Stimulated activated CD8-positive, alpha-beta memory T cell treated with anti-CD3 and anti-CD28 coated beads, Interleukin-2, amount 100 ng/mL, for 48 hours (primary cell): ENCODE results near the gene CDT1.

Experiments used
- DNase-seq, 2 donors: peaks; one replicate each; pipeline ENCODE4 v3.0.0-alpha.2; 2020; ENCODE audit warnings: low read depth in 2 of 2

The CDT1 gene

DNA sequence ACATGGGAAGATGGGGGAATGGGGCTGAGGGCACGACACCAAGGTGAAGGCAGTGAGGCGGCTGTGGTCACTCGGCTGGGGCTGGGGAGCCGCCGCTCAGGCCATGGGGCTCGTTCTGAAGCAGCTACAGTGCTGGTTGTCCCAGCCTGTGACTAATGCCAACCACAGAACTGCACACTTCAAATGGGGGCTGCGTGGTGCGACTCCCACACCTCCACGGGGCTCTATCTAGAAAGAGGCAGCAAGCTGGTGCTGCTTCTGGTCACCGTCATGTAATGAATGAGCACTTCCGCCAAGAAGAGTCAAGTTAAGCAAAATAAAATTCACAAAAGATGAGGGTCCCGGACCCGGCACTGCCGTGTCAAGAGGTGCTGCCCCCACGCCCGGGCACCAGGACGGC, 33.2 kb downstream of the CDT1 start:
- DNase-seq = no peak

DNA sequence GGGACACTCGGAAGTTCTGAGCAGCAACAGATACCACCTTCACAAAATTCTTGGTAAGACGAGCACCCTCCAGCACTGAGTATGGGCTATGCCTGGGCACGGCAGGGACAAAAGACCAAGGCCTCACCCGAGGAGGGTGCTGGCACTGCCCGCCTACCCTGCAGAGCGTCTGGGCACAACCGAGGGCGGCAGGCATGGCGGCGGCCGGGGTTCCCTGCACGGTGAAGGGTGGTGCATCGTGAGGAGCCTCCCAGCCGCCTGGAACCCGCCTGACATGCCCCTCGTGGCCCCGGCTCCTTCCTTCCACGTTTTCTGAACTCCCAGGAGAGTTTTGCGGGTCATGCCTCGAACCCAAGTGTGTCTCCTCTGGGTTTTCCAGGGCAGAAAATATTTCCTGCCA, 34.2 kb downstream of the CDT1 start:
- DNase-seq = no peak

DNA sequence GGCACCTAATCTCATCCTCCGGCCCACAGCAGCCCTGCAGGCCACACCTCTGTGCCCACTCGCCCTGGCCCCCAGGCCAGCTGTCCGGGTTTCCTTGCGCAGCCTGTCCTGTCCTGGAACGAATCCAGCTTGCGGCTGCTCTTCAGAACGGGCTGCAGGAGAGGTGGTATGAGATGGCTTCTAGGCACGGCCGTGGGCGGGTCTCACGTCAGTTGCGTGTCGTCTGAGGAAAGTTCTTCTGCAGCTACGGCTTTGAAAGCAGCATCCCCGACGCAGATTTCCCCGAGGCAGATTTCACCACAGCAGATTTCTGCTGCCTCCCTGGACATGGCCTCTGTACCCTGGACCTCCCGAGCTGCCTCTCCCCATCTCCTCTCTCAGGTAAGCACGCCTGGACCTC, 35.0 kb downstream of the CDT1 start:
- no peak for DNase-seq

DNA sequence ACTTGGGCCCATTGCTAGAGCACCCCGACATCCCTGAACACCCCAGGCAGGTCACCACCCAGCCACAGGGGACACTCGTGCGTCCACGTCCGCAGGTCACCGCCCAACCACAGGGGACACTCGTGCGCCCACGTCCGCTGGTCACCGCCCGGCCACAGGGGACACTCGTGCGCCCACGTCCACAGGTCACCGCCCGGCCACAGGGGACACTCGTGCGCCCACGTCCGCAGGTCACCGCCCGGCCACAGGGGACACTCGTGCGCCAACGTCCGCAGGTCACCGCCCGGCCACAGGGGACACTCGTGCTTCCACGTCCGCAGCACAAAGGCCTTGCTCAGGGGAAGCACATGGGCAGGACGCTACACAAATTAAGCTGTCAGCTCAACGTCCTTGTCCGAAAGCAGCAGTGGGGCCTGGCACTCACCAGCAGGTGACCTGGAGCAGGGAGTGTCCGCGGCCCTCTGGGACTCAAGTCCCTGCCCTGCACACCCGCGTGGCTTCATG, 35.5 kb downstream of the CDT1 start:
- DNase-seq = no peak

DNA sequence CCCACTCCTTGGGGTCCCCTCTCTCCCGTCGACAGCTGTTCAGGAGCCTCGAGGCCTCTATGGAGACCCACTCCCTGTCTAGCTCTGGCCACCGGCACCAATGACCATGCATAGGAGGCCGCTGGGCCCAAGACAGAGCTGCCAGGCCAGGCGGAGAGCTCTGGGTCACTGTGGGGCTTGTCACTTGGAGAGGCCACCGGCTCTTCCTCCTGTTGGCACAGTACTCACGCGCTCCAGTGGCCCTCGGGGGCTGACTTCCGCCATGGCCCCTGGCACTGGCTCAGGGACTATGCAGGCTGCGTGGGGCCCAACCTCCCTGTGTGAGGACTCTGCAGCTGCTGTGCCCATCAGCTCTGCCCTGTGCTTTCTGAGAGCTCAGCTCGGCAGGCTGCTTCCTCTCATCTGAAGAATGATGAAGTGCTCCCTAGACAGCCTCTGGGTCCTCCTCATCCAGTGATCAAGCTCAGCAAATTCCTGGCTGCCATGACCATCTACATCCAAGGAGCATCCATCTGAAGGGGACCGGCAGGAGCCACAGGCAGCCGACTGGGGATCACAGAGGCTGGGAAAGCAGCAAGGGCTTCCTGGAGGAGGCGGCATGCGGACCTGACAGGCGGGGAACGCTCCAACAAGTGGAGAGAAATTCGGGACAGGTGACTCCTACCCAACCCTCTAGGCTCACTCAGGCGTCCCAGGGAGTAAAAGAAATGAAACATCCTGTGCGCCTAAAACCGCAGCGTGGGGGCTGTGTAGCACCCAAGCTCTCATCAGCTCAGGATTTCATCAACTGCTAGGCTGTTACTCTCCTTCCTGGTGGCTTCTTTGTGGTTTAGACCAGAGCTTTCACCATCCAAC, 36.4 kb downstream of the CDT1 start:
- DNase-seq = no peak

DNA sequence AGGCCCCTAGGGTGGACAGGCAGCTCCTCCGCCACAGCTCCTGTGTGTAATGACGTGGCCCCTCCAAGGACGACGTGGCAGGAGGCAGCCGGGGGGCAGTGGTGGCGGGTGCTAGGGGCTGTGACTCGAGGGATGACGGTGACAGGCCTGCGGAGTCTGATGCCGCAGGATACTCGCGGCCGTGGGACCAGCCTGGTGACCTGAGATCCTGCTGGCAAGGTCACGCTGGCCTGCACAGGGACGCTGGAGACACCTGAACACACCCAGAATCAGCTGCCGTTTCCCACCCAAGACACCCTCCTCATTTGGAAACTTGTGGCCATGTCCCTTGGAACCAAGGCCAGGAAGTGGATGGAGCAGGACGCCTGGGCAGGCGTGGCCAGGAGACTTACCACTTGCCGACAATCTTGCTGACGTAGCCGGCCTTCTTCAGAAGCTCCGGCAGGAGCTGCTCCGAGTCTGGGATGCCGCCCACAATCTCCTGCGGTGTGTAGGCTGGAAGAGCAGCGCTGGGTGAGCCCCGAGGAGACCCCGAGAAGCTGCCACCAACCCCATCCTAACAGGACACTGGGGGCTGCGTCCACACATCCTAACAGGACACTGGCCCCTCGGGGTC, 37.1 kb downstream of the CDT1 start:
- no peak for DNase-seq

DNA sequence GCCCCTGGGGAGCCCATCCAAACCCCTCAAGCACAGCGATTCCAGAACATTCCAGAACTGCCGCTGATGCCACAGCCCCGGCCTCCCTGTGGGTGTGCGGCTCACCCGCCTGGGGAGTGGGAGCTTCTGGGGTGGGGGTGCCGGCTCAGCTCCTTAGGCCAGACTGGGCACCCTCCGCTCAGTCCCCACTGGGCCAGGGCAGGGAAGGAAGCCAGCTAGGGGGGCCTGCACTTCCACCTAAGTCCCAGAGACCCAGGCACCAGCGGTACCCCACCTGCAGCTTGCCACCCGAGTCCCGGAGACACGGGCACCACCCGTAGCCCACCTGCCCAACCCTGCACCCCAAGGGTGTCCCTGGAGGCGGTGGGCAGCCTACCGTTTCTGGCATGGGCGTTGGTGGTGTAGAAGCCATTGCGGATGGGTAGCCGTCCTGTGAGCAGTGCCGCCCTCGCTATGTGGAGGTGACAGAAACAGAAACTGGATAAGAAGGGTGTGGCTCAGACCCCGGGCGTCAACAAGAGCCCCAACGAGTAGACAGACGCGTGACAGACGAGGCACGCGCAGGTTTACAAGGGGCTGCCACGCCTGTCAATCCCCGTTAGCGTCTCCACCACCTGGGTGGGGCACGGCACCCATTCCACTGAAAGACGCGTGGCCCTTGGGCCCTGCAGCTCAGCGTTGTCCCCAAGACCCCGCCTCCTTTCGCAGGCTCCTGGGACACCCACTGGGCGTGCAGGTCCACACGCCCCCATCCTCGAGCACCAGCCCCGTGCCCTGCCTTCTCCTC, 38.1 kb downstream of the CDT1 start:
- no peak for DNase-seq

DNA sequence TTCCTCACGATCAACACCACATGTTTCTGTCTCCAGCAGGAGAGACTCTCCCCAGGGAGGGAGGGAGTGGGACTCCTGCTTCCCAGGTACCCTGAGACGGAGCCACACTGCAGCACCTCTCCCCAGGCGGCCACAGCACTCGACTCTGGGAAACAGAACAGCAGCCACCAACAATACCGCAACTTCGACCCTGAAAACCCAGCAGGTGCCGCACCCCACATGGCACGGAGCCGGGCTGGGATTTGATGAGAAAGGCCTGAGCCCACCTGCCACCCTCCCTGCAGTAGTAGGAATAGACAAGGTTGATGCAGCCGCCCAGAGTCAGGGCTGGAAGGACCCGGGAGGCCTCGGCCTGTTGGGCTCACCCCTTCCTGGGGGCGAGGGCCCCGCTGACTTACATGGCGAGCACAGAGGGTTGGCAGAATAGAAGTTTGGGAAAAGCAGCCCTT, 38.7 kb downstream of the CDT1 start:
- no peak for DNase-seq

DNA sequence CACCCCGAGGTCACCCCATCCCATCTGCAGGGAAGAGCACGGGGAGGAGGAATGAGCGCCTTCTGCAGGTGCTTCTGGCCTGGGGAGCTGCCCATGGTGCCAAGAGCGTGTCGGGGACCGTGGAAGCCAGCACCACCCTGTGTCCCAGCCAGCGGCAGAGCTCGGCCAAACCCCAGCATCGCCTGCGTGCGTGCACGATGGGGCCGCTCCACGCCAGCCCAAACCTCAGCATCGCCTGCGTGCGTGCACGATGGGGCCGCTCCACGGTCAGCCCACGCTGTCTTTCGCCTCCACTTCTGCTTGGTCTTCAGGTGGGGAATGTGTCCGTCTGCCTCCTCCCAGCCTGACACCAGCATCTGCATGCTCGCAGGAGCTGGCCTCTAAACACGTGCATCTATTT, 39.2 kb downstream of the CDT1 start:
- DNase-seq = no peak

DNA sequence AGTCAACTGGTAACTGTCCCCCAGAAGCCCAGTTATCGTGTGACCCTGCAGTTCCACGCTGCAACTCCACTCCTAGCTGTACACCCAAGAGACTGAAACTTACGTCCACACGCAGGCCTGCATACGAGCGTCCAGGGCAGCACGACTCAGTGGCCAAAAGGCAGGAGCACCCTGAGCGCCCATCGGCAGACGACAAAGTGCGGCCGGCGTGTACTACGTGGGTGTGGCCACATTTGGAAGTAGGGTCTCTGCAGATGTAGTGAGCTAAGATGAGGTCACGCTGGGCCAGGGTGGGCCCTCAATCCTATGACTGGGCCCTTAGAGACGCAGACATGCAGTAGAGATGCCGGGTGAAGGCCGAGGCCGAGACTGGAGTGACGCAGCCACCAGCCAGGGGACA, 39.7 kb downstream of the CDT1 start:
- DNase-seq = no peak

DNA sequence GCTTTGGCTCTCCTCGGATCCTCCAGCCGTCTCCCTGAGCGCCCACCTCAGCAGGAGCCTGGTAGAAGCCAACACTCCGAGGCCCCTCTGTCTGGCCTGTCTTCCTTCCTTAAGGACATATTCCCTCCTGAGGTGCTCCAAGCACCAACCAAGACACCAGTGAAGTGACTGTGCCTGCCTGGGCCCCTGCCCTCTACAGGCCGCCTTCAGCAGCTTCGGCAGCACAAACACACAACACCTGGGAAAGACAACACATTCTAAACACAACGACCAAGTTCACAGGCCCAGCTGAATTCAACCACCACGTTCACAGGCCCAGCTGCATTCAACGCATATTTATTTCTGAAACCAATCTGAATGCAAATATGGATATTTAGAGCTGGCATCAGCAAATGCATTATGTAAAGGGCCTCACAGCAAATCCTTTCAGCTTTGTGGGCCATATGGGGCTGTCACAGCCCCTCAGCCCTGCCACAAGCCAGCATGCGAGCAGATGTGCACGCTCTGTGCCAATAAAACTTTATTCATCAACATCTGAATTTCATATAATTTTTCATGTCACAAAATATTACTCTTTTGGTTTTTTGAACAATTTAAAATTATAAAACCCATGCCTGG, 40.9 kb downstream of the CDT1 start:
- no peak for DNase-seq

DNA sequence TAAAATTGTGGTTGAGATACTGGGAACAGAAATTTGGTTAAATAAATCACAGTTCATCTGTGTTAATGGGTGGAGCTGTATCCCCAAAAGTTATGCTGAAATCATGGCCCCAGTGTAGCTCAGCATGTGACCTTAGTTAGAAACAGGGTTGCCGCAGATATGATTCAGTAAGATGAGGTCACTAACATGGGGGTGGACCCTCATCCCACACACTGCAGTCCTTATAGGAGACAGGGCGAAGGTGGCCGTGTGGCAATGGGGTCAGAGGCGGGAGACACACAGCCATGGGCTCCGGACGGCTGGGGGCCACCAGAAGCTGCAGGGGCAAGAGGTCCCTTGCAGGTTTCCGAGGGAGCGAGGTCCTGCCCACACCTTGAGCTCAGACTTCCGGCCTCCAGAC, 42.5 kb downstream of the CDT1 start:
- no peak for DNase-seq

DNA sequence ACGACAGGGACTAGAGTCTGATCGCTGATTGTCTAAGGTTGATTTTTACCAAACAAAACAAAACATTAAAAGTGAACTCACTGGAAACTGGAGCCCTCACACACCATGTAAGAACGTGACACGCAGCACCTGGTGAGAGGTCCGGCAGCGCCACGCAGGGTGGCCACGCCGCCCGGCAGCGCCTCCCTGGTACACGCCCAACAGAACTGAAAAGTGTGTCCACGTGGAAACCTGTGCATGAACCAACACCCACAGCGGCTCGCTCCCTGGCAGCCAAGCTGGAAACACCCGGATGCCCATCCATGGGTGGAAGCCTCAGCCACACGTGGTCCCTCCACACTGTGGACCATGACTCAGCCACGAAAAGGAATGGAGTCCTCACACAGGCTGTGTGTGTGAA, 44.1 kb downstream of the CDT1 start:
- no peak for DNase-seq

DNA sequence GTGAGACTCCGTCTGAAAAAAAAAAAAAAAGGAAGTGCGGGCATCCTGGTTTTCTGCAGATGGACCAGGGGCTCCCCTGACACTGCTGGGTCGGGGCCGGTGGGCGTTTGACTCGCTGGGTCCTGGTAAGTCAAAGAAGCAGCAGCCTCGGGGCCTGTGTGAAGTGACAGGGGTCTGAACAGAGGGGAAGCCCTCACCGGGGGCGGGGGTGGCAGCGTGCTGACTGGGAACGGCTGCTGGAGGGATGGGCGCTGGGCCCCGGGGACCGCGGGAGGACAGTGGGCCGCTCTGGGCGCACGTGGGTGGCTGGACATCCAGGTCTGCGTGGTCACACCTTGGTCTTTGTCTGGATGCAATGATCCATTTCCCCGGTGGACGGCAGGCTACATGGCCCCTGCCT, 45.0 kb downstream of the CDT1 start:
- DNase-seq = no peak

DNA sequence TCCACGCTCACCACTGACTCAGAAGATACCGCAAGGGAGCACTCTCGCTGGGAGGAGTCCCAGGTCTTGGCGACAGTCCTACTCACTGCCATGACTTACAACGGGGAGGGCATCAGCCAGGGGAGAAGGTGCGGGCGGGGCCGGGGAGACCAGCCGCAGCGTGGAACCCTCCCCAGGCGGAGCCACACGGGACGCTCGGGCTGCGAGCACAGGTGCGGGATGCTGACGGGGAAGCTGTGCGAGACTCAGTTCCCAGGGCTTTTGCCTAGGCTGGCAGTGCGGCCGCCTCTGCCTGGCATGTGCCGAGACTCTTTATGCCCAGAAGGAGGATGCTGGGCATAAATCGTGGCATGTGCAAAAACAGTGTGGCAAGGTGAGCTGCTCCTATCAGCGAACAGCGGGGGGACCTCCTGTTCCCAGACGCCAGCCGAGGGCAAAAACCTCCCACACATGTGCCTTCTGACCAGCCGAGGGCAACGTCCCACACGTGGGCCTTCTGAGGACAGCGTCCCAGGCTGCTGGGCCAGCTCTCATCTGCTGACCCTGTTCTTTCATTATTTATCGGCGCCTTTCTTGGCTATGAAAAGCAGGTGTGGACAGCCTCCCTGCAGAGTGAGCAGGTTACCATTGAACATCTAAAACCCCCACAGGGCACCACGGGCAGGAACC, 47.1 kb downstream of the CDT1 start:
- no peak for DNase-seq

DNA sequence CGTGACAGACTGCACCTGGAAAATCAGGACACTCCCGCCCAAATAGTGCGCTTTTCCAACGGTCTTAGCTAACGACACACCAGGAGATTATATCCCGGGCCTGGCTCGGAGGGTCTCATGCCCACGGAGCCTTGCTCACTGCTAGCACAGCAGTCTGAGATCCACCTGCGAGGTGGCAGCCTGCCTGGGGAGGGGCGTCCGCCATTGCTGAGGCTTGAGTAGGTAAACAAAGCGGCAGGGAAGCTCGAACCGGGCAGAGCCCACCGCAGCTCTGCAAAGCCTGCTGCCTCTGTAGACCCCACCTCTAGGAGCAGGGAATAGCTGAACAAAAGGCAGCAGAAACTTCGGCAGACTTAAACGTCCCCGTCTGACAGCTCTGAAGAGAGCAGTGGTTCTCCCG, 48.0 kb downstream of the CDT1 start:
- DNase-seq = no peak

DNA sequence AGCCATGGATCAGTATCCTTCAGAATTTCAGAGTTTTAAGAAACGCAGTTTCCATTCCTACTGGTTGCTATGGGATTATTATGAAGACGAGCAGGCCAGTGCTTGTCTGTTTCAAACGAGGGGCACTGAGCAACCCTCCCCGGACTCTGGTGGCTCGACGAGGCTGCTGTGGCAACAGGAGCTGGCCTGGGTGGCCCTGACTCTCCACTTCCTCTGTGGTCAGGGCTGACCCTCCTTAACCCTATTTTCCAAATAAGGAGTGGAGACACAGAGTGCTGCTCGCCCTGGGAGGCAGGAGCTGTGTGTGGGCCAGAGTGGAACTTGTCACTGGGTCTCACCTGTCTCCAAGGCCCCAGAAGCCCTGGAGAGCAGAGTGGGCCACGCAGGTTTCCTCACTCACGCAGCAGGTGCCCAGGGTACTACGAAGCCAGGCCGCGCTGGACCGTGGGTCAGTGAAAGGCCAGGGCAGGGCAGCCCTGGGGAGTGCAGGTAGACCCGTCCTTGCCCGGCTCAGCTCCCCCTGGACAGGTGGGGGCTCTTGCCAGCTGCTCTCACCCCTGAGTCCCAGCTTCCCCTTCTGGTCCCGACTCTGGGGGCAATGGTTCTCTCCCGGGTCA, 49.8 kb downstream of the CDT1 start:
- no peak for DNase-seq

DNA sequence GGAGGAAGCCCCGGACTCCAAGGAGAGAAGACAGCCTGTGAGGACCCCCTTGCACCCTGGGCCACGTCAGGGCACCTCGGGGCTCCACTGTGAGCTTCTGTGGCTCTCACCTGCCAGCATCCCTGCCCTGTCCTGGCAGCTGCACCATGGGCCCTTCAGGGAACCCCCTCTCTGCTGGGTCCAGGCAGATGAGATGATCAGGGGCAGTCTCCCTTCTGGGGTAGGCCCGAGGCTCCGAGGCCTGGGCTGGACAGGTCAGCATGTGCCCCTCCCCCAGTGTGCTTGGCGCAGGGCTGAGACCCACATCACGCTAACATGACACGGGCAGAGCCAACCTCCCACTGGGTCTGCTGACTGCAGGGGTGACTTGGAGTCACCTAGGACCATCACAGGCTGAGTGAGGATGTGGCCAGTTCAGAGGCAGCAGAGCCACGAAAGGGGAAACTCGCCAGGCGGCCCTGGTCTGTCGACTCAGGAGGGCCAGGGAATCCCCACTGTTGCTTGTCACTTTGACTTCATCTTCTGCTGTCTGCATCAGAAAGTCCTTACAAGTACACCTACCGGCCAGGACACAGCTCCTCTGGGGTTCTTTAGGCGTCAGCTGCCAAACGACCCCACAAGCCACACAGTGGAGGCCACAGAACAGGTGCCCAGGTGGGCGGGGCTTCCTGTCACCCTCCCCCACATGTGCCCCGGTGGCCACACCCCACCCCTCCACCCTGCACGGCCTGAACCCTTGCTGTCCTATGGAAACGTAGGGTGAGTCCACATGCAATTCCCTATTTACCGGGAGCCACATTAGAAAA, 50.9 kb downstream of the CDT1 start:
- DNase-seq = peak in 1 of 2 donors; percentile 19

DNA sequence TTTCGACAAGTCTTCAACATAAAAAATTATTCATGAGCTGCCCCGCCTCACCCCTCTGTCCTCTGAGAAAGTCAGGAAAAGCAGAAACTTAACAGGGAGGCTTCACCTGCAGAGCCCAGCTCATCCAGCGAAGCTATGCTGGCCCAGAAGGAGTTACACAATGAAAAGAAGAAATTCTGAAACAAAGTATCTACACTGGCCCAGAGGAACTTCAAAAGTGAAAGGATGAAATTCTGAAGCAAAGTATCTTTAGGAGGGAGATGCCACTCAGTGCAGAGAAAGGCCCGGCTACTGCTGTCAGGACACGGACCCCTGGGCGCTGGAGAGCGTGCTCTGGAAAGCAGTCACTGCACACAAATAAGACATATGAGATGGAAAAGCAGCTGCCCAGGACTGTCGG, 51.6 kb downstream of the CDT1 start:
- no peak for DNase-seq

DNA sequence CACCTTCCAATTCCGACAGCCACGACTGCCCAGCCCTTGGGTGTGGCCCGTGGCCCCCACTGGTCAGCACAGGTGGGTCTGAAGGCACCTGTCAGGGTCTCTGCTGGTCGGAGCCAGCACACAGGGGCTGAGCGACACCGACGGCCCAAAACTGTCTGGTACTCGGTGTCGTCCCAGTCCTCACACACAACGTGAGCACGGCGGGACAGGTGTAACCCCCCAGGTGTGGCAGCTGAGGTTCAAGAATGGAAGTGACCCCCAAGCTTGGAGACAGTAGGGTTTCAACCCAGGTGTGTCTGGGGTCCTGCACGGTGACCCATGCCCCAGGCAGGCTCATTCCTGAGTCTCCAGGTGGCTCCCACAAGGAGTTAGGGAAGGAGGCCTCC, 52.1 kb downstream of the CDT1 start:
- no peak for DNase-seq
